Stimulated activated naive CD8-positive, alpha-beta T cell treated with anti-CD3 and anti-CD28 coated beads, Interleukin-15, amount 100 ng/mL, for 72 hours (primary cell): ENCODE measurements around the gene DAAM1.

Experiments used
- ATAC-seq: fragments of 150-1000 bp; cut with Tn5 transposase; 2 replicates; pipeline ENCODE4 v1.10.0; 2021; ENCODE audit warnings: mild to moderate bottlenecking, moderate library complexity
- DNase-seq, 2 donors: peaks; one replicate each; pipeline ENCODE4 v3.0.0; 2021 to 2022
- H3K27ac Mint-ChIP-seq, 2 donors: one replicate each; pipeline ENCODE4 v1.8.0; 2022; ENCODE audit warnings: mild to moderate bottlenecking in 2 of 2, mixed read lengths in 2 of 2, moderate library complexity in 2 of 2
- H3K27me3 Mint-ChIP-seq: one replicate; pipeline ENCODE4 v1.8.0; 2022; ENCODE audit warnings: mixed read lengths
- H3K4me1 Mint-ChIP-seq: one replicate; pipeline ENCODE4 v1.8.0; 2022; ENCODE audit warnings: mild to moderate bottlenecking, mixed read lengths
- H3K4me3 Mint-ChIP-seq, 2 donors: one replicate each; pipeline ENCODE4 v1.8.0; 2022; ENCODE audit warnings: mild to moderate bottlenecking in 2 of 2, mixed read lengths in 2 of 2, moderate library complexity in 1 of 2
- H3K9me3 Mint-ChIP-seq, 2 donors: one replicate each; pipeline ENCODE4 v1.8.0; 2022; ENCODE audit warnings: mixed read lengths in 2 of 2

DAAM1 gene

DNA sequence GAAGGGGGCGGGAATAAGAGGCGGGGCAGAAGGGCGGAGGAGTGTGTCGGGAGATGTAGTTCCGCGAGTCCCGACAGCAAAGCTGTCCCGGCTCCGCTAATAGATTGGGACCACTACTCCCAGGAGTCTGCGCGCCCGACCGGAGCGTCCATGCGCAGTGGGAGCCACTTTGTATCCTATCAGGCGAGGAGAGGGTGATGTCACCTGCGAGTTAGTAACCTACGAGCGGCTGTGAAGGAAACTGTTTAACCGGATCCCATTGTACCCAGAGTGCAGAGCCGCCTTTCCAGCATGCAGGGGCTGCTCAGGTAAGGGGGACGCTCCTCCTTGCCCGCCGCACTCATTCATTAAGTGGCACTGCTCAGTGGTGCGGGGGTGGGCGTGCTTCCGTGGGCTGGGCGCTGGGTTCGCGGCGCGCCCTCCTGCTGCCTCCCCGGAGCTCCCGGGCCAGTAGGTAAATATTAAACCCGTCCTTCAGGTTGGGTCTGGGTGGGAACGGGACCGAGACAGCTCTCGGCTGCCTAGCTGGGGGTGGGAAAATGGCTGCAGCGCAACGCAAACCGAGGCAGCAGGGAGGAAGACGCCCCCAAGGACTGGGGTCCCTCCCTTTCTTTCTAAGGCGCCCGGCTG is at the start of gene DAAM1:
TSS of gene DAAM1 (plus strand) at position 207 of the 630 bp plus-strand sequence. CDS start 74,811 bp downstream, outside the sequence.
- H3K27me3 Mint-ChIP-seq, result peaks cover 34% of the 10 kb centered on the region
- ATAC-seq (peak; percentile 96), DNase-seq (peak; percentile 93 to 97)
- peaks cover 30% of the 10 kb centered on the region for H3K4me1 Mint-ChIP-seq
- H3K4me3 Mint-ChIP-seq, result peak within 1 kb of the TSS; percentile 98 to 99
- H3K27ac Mint-ChIP-seq, result peak within 1 kb of the TSS; percentile 67 to 96
- H3K9me3 Mint-ChIP-seq, result no peaks in the 10 kb centered on the region

DNA sequence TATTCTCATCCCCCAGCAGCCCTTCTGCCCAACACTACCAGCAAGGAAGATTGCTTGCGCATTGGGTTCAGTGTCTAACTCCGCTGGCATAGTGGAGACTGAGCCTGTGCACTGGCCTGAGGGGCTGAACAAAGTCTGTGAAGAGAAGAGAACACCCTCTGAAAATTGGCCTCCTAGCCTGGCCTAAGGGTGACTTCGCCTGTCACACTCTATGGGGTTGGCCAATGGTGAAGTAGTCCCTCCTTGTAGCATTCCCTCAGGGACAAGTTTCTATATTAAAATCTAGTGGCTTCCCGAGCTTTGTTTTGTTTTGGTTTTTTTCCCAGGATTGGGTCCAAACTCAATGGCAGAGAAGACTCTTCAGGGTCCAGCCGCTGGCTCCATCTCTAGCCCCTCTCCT is 49.1 kb upstream of the DAAM1 start:
- H3K4me1 Mint-ChIP-seq, result no peaks in the 10 kb centered on the region
- H3K27me3 Mint-ChIP-seq, result no peaks in the 10 kb centered on the region
- no peaks in the 10 kb centered on the region for H3K9me3 Mint-ChIP-seq
- no peak overlapping the region for H3K27ac Mint-ChIP-seq
- no peak overlapping the region for H3K4me3 Mint-ChIP-seq
- no peak for DNase-seq
- ATAC-seq, result no peak

DNA sequence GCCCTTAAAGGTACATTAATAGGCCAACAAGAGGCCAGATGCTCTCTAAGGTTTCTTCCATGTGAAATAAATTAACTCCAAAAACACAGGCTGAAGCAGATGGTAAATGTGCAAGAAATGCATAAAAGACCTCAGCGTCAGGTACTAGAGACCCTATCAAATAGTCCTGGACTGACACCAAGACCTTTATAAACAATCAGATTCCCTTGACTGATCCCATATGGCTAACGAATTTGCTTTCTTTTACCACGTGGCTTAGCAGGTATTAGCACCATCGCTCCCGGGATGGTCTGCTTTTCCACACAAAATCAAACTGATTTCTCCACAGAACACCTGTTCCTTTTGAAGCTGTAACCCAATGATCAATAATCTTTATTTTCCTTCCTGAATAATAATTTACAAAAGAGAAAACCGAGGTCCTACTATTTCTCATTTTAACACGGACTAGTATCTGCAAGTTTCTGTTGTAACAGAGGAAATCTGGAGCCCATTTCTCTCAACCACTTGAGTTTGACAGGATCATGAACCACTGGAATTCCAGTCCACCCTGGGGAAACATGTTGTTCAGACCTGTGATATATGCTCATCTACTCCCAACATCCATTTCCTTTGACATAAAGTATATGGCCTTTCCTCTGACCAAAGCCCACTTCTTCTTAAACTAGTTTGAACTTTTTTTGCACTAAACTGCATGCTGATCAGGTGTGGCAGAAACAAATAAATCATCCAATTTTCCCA is 48.2 kb upstream of the DAAM1 start:
- no peak overlapping the region for H3K4me3 Mint-ChIP-seq
- no peak for ATAC-seq

DNA sequence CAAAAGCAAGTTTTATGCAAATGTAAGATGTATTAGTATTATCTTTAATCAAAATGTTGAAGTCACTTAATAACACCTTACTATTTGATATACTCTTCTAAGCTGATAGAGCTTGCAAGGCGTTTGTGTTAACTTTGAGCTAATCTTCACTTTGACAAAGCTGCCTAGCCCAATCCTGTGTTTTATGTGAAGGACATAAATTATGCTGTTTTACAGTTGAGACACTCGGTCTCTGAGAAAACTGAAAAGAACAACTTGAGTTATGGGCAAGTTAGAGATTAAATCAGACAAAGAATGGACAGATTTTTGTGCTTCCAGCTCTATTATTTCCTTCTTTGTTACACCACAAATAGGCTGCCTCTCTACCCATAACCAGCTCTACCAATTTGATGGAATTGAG is 42.0 kb upstream of the DAAM1 start:
- Mint-ChIP-seq H3K4me3 (no peak overlapping the region), H3K27me3 (peaks cover 6% of the 10 kb centered on the region), H3K9me3 (no peaks in the 10 kb centered on the region), H3K27ac (no peak overlapping the region), H3K4me1 (no peaks in the 10 kb centered on the region)
- ATAC-seq (no peak), DNase-seq (no peak)

More for the DNA sequence above, 48.2 kb upstream of the DAAM1 start:
- H3K4me1 Mint-ChIP-seq, result no peaks in the 10 kb centered on the region
- H3K27me3 Mint-ChIP-seq, result no peaks in the 10 kb centered on the region
- no peak overlapping the region for H3K27ac Mint-ChIP-seq
- no peaks in the 10 kb centered on the region for H3K9me3 Mint-ChIP-seq
- no peak for DNase-seq

DNA sequence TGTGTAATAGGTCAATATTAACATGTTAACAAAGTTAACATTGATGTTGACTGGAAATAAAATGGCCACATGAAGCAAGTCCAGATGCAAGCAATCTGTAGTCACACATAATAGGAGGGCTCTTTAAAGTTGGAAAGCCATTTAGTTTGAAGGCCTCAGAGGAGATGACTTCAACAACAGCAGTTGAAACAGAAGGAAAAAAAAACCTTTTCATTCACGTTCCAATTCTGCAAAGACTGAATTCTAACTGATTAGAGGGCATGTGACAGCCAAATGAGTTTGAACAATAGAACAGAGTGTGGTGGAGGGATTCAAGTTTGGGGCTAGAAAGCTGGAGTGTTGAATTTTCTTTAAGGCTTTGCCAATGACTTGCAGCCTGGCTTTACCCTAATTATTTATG is 41.5 kb upstream of the DAAM1 start:
- no peak for DNase-seq
- Mint-ChIP-seq H3K4me1 (no peaks in the 10 kb centered on the region), H3K27me3 (peaks cover 6% of the 10 kb centered on the region), H3K4me3 (no peak overlapping the region), H3K27ac (no peak overlapping the region), H3K9me3 (no peaks in the 10 kb centered on the region)
- ATAC-seq, result no peak

DNA sequence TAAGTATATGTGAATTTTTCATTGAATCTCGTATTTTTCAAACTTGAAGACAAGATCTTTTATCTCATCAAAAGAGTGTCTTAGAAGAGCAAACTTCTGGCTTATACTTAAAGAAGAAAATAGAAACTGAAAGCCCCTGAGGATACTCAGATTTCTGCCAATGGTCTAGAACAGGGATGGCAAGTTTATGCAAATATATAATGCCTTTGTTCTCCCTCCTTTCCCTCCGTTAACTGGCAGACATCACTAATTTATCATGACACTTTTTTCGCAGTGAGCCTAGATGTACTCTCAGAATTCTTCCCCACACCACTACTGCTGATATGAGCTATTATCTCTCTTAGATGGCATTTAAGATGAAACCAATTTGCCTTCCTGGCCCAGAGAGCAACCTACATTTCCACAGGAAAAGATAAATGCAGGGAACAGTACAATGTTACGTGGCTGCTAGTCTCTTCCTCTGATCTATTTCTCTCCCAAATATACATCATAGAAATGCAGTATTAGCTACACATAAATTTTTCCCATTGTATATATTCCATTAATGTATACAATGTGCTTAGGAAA is 40.0 kb upstream of the DAAM1 start:
- Mint-ChIP-seq H3K27ac (no peak overlapping the region), H3K9me3 (no peaks in the 10 kb centered on the region), H3K4me3 (no peak overlapping the region), H3K4me1 (no peaks in the 10 kb centered on the region), H3K27me3 (peaks cover 6% of the 10 kb centered on the region)
- no peak for ATAC-seq
- no peak for DNase-seq

DNA sequence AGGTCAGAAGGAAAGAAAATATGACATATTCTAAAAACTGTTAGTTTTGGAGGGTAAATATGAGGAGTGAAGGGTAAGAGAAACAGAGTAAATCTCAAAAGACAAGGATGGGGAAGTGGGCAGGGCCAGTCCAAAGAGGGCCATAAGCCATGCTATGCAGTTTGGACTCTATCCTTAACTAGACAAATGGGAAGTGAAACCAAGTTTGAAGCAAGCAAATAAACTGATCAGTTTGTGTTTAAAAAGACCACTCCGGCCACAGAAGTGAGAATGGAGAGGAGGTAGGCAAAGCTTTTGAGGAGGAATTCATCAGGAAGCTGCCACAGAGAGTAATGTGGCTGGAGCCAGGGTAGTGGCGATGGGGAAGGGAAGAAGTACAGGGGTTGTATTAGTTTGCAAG is 37.5 kb upstream of the DAAM1 start:
- Mint-ChIP-seq H3K9me3 (no peaks in the 10 kb centered on the region), H3K27me3 (peaks cover 6% of the 10 kb centered on the region), H3K27ac (peak overlapping the region in 1 of 2 donors; percentile 72), H3K4me1 (no peaks in the 10 kb centered on the region), H3K4me3 (no peak overlapping the region)
- DNase-seq, result no peak
- ATAC-seq, result no peak

DNA sequence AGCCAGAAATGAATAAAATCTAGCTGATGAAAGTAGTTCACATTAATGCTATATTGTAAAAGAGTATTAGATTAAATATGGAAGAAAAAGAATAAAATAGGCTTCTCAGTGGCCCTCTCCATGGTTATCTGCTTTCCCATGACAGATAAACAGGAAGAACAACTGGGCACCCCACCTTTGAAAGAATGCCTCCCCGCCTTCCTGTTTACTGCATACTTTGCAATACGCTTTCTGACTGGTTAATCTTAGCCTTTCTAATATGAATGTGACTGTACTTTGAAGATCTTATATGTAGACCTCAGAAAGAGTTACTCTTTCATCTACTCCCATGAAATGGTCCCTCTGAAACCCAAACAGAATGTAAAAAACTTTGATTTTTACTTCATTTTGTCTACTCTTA is 34.1 kb upstream of the DAAM1 start:
- Mint-ChIP-seq H3K4me1 (no peaks in the 10 kb centered on the region), H3K4me3 (no peak overlapping the region), H3K27me3 (no peaks in the 10 kb centered on the region), H3K9me3 (no peaks in the 10 kb centered on the region), H3K27ac (no peak overlapping the region)
- DNase-seq, result no peak
- no peak for ATAC-seq

DNA sequence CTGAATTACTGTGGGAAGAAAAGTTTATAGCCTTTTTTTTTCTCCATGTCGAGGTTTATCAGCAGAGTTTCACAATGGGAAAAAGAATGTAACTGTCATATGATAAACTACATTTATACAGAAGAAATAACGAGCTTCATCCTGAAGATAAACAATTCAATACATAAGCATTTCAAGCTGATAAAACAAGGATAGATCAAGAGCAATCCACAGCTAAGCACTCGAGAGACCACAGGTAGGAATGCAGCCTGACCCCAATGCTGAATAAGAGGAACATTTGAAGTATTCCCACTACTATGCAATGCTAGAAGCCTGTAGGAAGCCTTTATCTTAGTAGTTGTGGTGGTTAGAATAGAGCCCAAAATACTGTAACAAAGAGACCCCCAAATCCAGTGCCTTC is 32.6 kb upstream of the DAAM1 start:
- Mint-ChIP-seq H3K27me3 (no peaks in the 10 kb centered on the region), H3K4me3 (no peak overlapping the region), H3K4me1 (peaks cover under 1% of the 10 kb centered on the region), H3K9me3 (no peaks in the 10 kb centered on the region), H3K27ac (no peak overlapping the region)
- ATAC-seq, result no peak
- no peak for DNase-seq

DNA sequence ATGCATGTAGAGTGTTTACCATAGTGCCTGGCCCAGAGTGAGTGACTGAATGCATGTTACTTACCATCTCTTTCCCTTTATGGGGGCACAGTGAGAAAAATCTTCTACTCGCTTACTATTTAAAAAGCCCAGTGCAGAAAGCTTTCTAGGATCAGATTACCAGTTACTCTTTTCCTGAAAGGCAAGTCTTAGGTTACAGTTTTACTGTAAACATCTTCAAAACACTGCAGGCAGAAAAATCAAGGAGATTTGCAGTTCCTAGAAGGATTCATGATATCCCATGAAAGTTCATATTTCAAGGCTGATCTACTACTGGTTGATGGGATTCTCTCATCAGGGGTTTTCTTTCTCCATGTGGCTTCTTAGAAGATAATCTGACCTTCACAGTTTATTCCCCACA is 29.3 kb upstream of the DAAM1 start:
- no peak overlapping the region for H3K4me3 Mint-ChIP-seq
- H3K27ac Mint-ChIP-seq, result no peak overlapping the region
- ATAC-seq (no peak), DNase-seq (no peak)
- H3K27me3 Mint-ChIP-seq, result no peaks in the 10 kb centered on the region
- H3K4me1 Mint-ChIP-seq, result peaks cover 12% of the 10 kb centered on the region
- H3K9me3 Mint-ChIP-seq, result no peaks in the 10 kb centered on the region

DNA sequence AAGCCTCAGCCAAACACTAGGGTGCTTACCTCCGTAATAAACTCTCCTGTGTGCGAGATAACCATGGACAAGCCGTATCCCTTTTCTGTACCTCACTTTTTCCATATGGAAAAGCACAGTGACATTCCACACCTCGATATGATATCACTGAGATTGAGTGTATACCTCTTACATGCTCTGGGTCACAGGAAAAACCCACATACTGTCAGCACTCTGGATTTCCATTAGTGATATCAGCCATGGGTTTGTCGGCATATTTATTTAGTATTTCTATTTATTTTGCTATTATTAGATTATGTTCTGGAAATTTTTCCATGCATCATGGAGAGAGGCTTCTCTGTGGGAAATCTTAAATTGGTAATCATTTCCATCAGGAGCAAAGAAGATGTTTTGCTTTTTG is 28.0 kb upstream of the DAAM1 start:
- H3K27me3 Mint-ChIP-seq, result no peaks in the 10 kb centered on the region
- peaks cover 12% of the 10 kb centered on the region for H3K4me1 Mint-ChIP-seq
- H3K27ac Mint-ChIP-seq, result peak overlapping the region in 1 of 2 donors; percentile 50
- ATAC-seq (no peak), DNase-seq (no peak)
- no peaks in the 10 kb centered on the region for H3K9me3 Mint-ChIP-seq
- H3K4me3 Mint-ChIP-seq, result no peak overlapping the region

DNA sequence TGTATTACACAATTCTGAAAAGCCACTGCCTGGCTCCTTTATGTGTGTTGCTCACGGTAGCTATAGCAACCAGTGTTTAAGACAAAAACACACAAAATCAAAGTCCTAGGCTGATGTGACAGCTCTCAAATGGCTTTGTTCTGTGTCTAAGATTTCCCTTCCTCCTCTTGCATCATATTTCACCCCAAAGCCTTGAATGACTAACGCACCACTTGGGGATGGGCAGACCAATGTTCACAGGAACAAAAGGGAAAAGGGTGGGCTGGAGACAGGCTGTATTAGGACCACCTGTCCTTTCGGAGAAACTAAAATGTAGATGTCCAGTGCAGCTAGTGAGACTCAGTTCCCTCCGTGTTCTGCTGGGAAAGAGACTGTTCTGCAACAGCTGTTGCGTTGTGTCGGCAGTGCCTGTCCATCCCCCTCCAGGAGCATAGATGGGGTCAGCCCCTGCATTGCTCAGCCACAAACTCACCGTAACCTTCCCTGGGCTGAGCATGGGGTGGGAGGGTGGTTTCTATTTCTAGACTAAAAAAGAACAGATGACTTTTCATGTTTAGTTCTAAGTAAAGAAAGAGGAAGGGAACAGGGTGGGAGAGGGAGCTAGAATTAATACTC is 26.8 kb upstream of the DAAM1 start:
- Mint-ChIP-seq H3K4me3 (peak overlapping the region; percentile 6 to 48), H3K27ac (peak overlapping the region; percentile 52 to 93), H3K4me1 (peaks cover 12% of the 10 kb centered on the region), H3K27me3 (no peaks in the 10 kb centered on the region), H3K9me3 (no peaks in the 10 kb centered on the region)
- peak; percentile 18 to 23 for DNase-seq
- peak; percentile 87 for ATAC-seq

DNA sequence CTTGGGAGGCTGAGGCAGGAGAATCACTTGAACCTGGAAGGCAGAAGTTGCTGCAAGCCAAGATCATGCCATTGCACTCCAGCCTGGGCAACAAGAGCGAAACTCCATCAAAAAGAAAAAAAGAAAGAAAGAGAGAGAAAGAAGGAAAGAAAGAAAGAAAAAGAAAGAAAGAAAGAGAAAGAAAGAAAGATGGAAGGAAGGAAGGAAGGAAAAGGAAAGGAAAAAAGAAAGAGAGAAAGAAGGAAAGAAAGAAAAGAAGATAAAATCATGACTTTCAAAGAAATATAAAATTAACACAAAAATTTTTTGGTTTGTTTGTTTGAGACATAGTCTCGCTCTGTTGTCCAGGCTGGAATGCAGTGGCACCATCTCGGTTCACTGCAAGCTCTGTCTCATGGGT is 22.2 kb upstream of the DAAM1 start:
- no peak overlapping the region for H3K4me3 Mint-ChIP-seq
- ATAC-seq (no peak), DNase-seq (no peak)
- H3K4me1 Mint-ChIP-seq, result peaks cover 8% of the 10 kb centered on the region
- H3K27me3 Mint-ChIP-seq, result no peaks in the 10 kb centered on the region
- no peak overlapping the region for H3K27ac Mint-ChIP-seq
- H3K9me3 Mint-ChIP-seq, result no peaks in the 10 kb centered on the region

DNA sequence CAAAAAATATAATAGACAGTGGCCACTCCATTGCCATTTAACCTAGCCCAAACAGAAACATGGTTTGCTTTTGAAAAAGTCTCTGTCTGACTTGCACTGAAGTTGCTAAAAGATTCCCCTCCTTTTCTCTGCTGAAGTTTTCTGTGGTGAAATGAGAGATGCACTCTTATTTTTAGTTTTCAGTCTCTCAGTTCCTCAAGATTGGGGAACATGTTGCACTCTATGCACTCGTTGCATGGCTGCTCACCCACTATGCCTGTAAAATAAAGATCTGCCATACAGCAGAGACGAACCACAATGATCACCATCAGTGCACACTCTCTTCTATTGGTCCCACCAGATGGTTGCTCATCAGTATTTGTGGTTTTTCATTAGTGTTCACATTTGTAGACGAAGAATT is 13.1 kb upstream of the DAAM1 start:
- H3K4me3 Mint-ChIP-seq, result no peak overlapping the region
- H3K4me1 Mint-ChIP-seq, result no peaks in the 10 kb centered on the region
- H3K27me3 Mint-ChIP-seq, result peaks cover 4% of the 10 kb centered on the region
- no peak for DNase-seq
- ATAC-seq, result no peak
- no peak overlapping the region for H3K27ac Mint-ChIP-seq
- H3K9me3 Mint-ChIP-seq, result no peaks in the 10 kb centered on the region

DNA sequence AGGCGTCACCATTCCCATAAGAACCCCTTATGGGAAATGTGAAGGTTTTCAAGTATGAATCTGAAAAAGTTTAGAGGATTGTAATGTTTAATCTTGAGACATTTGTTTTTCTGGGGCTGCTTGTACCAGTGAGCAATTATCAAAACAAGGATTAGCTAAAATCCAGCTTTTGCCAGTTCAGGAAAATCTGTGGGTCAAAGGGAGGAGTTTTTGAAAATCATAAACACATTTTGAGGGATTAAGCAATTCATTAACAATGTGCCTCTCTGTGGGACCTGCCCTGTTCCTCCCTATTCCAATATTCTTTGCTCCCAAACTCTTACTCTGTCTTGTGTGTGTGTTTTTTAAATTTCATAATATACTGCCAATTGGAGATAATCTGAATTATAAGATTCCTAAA is 11.7 kb upstream of the DAAM1 start:
- no peaks in the 10 kb centered on the region for H3K4me1 Mint-ChIP-seq
- H3K4me3 Mint-ChIP-seq, result no peak overlapping the region
- no peaks in the 10 kb centered on the region for H3K9me3 Mint-ChIP-seq
- no peak for DNase-seq
- peaks cover 10% of the 10 kb centered on the region for H3K27me3 Mint-ChIP-seq
- no peak overlapping the region for H3K27ac Mint-ChIP-seq
- ATAC-seq, result no peak

DNA sequence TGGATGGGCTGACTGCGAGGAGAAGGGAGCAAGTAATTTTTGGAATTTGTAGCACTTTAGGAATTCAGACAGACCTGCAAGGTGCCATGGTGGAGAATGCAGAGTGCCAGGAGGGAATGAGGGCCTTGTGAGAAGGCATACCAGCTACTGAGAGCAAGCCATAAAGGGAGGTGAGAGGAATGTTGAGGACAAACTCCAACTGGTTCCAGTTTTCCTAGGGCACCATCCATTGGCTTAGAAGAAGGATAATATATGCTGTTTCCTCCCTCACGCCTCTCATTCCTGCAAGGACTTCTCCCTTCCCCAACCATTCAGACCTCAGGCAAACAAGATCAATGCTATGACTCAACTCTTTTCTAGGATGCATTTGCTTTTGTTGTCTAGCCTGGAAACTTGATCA is 11.2 kb upstream of the DAAM1 start:
- Mint-ChIP-seq H3K4me3 (no peak overlapping the region), H3K9me3 (no peaks in the 10 kb centered on the region), H3K4me1 (no peaks in the 10 kb centered on the region), H3K27me3 (peaks cover 10% of the 10 kb centered on the region), H3K27ac (no peak overlapping the region)
- ATAC-seq (no peak), DNase-seq (no peak)
